ENCODE results near the gene PANK4.

PANK4 gene

GRCh38 chr1:2473198-2473597 lies 53.2 kb downstream of the PANK4 start:
- Histone ChIP-seq H3K9me3 (no peaks in the 10 kb centered on the region), H3K36me3 (no peaks in the 10 kb centered on the region), H3K27ac (no peak overlapping the region), H3K4me3 (no peak overlapping the region), H3K4me1 (peaks cover 0 to 11% (median 0%) of the 10 kb centered on the region in 4 donors), H3K27me3 (peaks cover 0 to 98% of the 10 kb centered on the region in 2 donors)
- no peak for TF ChIP-seq CTCF (IDR thresholded peaks at IDR 0.05)
- intact Hi-C loops (cut with DNase I; ENCODE audit: low total_unique reads): loop anchor here (10.0 kb wide), 1 partner anchor 772 kb away; no protein-coding TSS in a partner anchor
- no peak for DNase-seq

GRCh38 chr1:2472561-2473177 lies 53.7 kb downstream of the PANK4 start:
- Histone ChIP-seq H3K36me3 (no peaks in the 10 kb centered on the region), H3K4me3 (no peak overlapping the region), H3K4me1 (peaks cover 0 to 11% (median 0%) of the 10 kb centered on the region in 4 donors), H3K27ac (no peak overlapping the region), H3K9me3 (no peaks in the 10 kb centered on the region), H3K27me3 (peaks cover 0 to 98% of the 10 kb centered on the region in 2 donors)
- intact Hi-C loops (cut with DNase I; ENCODE audit: low total_unique reads): loop anchor here (10.0 kb wide), 1 partner anchor 772 kb away; no protein-coding TSS in a partner anchor
- DNase-seq: no peak
- TF ChIP-seq CTCF (IDR thresholded peaks at IDR 0.05): no peak

DNA sequence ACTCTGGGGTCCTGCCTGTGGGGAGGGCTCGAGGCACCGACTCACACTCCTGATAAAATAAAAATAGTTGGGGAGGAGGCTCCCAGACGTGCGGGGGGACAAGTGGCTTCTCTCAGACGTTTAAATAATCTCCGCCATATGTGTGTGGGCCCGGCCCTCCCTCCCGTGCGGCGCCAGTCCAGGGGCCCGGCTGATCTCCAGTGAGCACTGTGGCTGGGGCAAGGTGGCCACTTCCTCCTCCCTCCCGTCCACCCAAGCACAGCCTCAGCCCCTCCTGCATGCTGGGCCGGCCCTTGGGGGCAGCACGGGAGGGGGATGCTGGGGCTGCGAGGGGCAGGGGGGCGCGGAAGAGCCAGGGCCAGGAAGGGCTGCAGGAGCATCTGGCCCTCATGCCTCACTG lies 54.3 kb downstream of the PANK4 start:
- H3K36me3 ChIP-seq: no peaks in the 10 kb centered on the region
- H3K27ac ChIP-seq: no peak overlapping the region
- H3K4me3 ChIP-seq: no peak overlapping the region
- intact Hi-C loops (cut with DNase I; ENCODE audit: low total_unique reads): loop anchor here (10.0 kb wide), 1 partner anchor 773 kb away; no protein-coding TSS in a partner anchor
- H3K9me3 ChIP-seq: no peaks in the 10 kb centered on the region
- peaks cover 0 to 11% (median 0%) of the 10 kb centered on the region in 4 donors for H3K4me1 ChIP-seq
- DNase-seq: no peak
- H3K27me3 ChIP-seq: peaks cover 0 to 100% of the 10 kb centered on the region in 2 donors
- TF ChIP-seq CTCF (IDR thresholded peaks at IDR 0.05): no peak

GRCh38 chr1:2471587-2472001 lies 54.8 kb downstream of the PANK4 start:
- Histone ChIP-seq H3K27ac (no peak overlapping the region), H3K4me1 (peaks cover 0 to 11% (median 0%) of the 10 kb centered on the region in 4 donors), H3K4me3 (no peak overlapping the region), H3K36me3 (no peaks in the 10 kb centered on the region), H3K9me3 (no peaks in the 10 kb centered on the region), H3K27me3 (peaks cover 0 to 100% of the 10 kb centered on the region in 2 donors)
- DNase-seq: no peak
- intact Hi-C loops (cut with DNase I; ENCODE audit: low total_unique reads): loop anchor here (10.0 kb wide), 1 partner anchor 773 kb away; no protein-coding TSS in a partner anchor
- TF ChIP-seq CTCF (IDR thresholded peaks at IDR 0.05): no peak

- no peak for TF ChIP-seq CTCF (IDR thresholded peaks at IDR 0.05)
- Histone ChIP-seq H3K27ac (no peak overlapping the region), H3K36me3 (no peaks in the 10 kb centered on the region), H3K4me3 (no peak overlapping the region), H3K27me3 (peaks cover 0 to 100% of the 10 kb centered on the region in 2 donors), H3K4me1 (peaks cover 0 to 11% (median 0%) of the 10 kb centered on the region in 4 donors), H3K9me3 (no peaks in the 10 kb centered on the region)
- DNase-seq: no peak
- intact Hi-C loops (cut with DNase I; ENCODE audit: low total_unique reads): loop anchor here (10.0 kb wide), 1 partner anchor 774 kb away; no protein-coding TSS in a partner anchor
Measured at GRCh38 chr1:2471159-2471471, 55.3 kb downstream of the PANK4 start.
